Stomach (tissue), 9 donors: ENCODE measurements around the gene BBS12. TPM values are rescaled to one million over a fixed set of nuclear protein-coding genes. Genes with fewer than 3 reads are reported as not detected.

Experiments used
- DNase-seq, 2 donors: peaks; one replicate each; pipeline versions ENCODE4 v3.0.0 to v3.0.0-alpha.2; 2013 to 2019
- H3K27ac ChIP-seq, 5 donors: fragments of 200-600 bp in 4 of 5; sonication (generic) in 4 of 5; one replicate each; pipeline ENCODE4 v1.5.1; 2013 to 2019; ENCODE audit warnings: mild to moderate bottlenecking in 1 of 5, moderate library complexity in 1 of 5
- H3K27me3 ChIP-seq, 3 donors: fragments of 200-600 bp; sonication (generic); one replicate each; pipeline ENCODE4 v1.5.1; 2017 to 2019; ENCODE audit warnings: mixed run types in 1 of 3
- H3K36me3 ChIP-seq, 4 donors: fragments of 200-600 bp; sonication (generic); 1 replicate in 3 of 4; 2 replicates in 1 of 4; pipeline ENCODE4 v1.5.1; 2016 to 2019
- H3K4me1 ChIP-seq, 4 donors: fragments of 200-600 bp; sonication (generic); one replicate each; pipeline ENCODE4 v1.5.1; 2016 to 2019
- H3K4me3 ChIP-seq, 4 donors: fragments of 200-600 bp; sonication (generic) in 3 of 4; one replicate each; pipeline ENCODE4 v1.5.1; 2016 to 2019; ENCODE audit warnings: mild to moderate bottlenecking in 1 of 4
- H3K9me3 ChIP-seq, 4 donors: fragments of 200-600 bp; sonication (generic); one replicate each; pipeline ENCODE4 v1.5.1; 2016 to 2019
- EP300 ChIP-seq: sonication (generic); formaldehyde crosslinking; IDR thresholded peaks from one replicate; pipeline ENCODE4 v1.6.1; 2017; ENCODE audit warnings: antibody characterized with exemption
- POLR2A ChIP-seq, 4 donors: fragments of 450-650 bp; IDR thresholded peaks; one replicate each; pipeline ENCODE4 v1.6.1; 2016; ENCODE audit warnings: antibody characterized with exemption in 4 of 4, control low read depth in 2 of 4, mild to moderate bottlenecking in 1 of 4, moderate library complexity in 1 of 4
- POLR2AphosphoS5 ChIP-seq, 3 donors: sonication (generic); formaldehyde crosslinking; IDR thresholded peaks; one replicate each; pipeline ENCODE4 v1.6.1; 2016; ENCODE audit warnings: antibody characterized with exemption in 3 of 3
- WGBS, 5 donors: extraction: QIAGEN DNeasy Blood & Tissue Kit in 3 of 5; methylation state at CpG; one replicate each; pipeline versions ENCODE4 v1.1.5 to v1.1.7; 2013 to 2018; 5-methylcytosine and 5-hydroxymethylcytosine counted together
- intact Hi-C: fragments of 100-400 bp; cut with DNase I; formaldehyde crosslinking; loops from one replicate; pipeline ENCODE4 v1.15.1; 2023; ENCODE audit warnings: low total_unique reads
- polyA plus RNA-seq, 3 donors: library from polyadenylated mRNA; stranded (reverse); fragments of 200-250 nt; gene quantifications; one replicate each; pipeline ENCODE4 v1.2.3, GENCODE V29; 2013
- total RNA-seq, 5 donors: library from RNA; depleted of rRNA; stranded (reverse); fragments of >200 nt; gene quantifications; one replicate each; pipeline versions ENCODE4 v1.1.0 to v1.2.3, GENCODE V29; 2014 to 2016
- TF ChIP-seq, protein P1 (sequence below), 7 experiments: fragments of 450-650 bp in 4 of 7; fragments of 200-600 bp in 3 of 7; sonication (generic) in 3 of 7; IDR thresholded peaks; one replicate each; pipeline ENCODE4 v1.5.1; 2016 to 2019; ENCODE audit warnings: antibody characterized with exemption in 7 of 7, control low read depth in 2 of 7, mild to moderate bottlenecking in 1 of 7
- donor health status: healthy with polysubstance abuse.
- donor health status: Bipolar disorder and iron deficiency.
- donor health status: healthy.

BBS12 gene
- total and polyA plus RNA-seq, 8 donors, result 0.87 to 4.5 (median 1.3) TPM

DNA sequence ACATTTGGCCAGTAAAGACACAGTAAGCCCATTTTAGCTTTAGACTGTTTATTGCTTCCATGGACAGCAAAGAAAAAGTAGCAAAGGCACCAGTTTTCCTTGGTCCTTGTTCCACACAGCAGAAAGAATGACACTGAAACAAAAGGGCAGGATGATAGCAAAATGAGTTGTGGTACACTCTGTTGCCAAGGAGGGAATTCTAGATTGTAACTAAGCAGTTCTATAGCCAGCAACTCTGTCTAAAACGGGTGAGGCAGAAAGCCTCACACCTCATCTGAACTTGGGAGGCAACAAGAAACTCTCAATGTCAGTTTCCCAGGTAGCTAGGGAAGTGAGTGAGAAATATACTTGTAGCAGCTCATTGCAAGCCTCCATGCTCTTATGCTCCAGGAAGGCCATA lies 39.2 kb downstream of the BBS12 start:
- WGBS, 5 donors, result 29 to 64% (median 50%) methylated on average over 1 of the region's 1 CpG
- H3K9me3 ChIP-seq, result no peaks in the 10 kb centered on the region
- H3K4me3 ChIP-seq, result no peak overlapping the region
- no peaks in the 10 kb centered on the region for H3K36me3 ChIP-seq
- no peak for TF ChIP-seq EP300
- no peak for TF ChIP-seq POLR2A (IDR thresholded peaks at IDR 0.05)
- TF ChIP-seq, protein P1, sequence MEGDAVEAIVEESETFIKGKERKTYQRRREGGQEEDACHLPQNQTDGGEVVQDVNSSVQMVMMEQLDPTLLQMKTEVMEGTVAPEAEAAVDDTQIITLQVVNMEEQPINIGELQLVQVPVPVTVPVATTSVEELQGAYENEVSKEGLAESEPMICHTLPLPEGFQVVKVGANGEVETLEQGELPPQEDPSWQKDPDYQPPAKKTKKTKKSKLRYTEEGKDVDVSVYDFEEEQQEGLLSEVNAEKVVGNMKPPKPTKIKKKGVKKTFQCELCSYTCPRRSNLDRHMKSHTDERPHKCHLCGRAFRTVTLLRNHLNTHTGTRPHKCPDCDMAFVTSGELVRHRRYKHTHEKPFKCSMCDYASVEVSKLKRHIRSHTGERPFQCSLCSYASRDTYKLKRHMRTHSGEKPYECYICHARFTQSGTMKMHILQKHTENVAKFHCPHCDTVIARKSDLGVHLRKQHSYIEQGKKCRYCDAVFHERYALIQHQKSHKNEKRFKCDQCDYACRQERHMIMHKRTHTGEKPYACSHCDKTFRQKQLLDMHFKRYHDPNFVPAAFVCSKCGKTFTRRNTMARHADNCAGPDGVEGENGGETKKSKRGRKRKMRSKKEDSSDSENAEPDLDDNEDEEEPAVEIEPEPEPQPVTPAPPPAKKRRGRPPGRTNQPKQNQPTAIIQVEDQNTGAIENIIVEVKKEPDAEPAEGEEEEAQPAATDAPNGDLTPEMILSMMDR (IDR thresholded peaks at IDR 0.05), result no peak
- no peak for TF ChIP-seq POLR2AphosphoS5 (IDR thresholded peaks at IDR 0.05)
- no peak overlapping the region for H3K27ac ChIP-seq
- H3K4me1 ChIP-seq, result no peaks in the 10 kb centered on the region
- intact Hi-C loops, result no loop called here
- no peaks in the 10 kb centered on the region for H3K27me3 ChIP-seq
- no peak for DNase-seq

DNA sequence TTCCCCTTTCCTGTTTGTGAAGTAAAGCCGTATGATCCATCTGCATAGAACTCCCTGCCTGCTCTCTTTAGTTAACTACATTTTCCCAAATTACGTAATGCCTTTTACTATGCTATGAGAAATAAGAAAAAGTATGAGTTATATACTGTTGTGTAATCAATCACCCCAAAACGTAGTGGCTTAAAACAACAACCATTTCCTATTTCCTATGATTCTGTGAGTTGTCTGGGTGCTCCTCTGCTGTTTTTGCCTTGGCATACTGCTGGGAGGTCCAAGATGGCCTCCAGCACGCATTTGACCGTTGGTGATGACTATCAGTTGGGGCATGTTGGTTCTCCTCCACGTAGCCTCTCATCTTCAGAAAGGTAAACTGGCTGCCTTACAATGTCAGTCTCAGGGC lies 39.8 kb downstream of the BBS12 start:
- intact Hi-C loops, result no loop called here
- H3K27ac ChIP-seq, result no peak overlapping the region
- H3K4me1 ChIP-seq, result no peaks in the 10 kb centered on the region
- TF ChIP-seq POLR2AphosphoS5 (IDR thresholded peaks at IDR 0.05) (no peak), EP300 (no peak), POLR2A (IDR thresholded peaks at IDR 0.05) (no peak)
- TF ChIP-seq, protein P1 (IDR thresholded peaks at IDR 0.05), result no peak
- no peak for DNase-seq
- H3K4me3 ChIP-seq, result no peak overlapping the region
- WGBS, 5 donors, result 68 to 79% (median 72%) methylated on average over 6 of the region's 6 CpGs
- no peaks in the 10 kb centered on the region for H3K36me3 ChIP-seq
- no peaks in the 10 kb centered on the region for H3K9me3 ChIP-seq
- no peaks in the 10 kb centered on the region for H3K27me3 ChIP-seq

DNA sequence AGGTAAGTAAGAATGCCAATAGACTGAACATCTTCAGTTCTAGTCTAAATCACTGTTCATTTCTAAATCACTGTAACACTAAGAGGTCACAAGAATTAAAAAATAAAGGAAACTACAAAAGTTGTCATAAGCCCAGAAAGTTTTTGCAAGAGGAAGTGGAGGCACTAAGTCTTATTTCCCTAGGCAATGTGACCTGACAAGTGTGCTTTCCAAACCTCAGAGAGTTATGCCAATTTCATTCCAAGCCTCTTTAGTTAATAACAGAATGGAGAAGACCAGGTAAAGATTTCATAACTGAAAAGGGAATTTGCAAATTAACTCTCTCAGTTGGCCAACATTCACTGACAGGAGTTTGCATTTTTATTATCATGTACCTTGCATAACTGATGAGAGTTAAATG lies 40.5 kb downstream of the BBS12 start:
- Histone ChIP-seq H3K9me3 (no peaks in the 10 kb centered on the region), H3K36me3 (no peaks in the 10 kb centered on the region), H3K27ac (no peak overlapping the region), H3K4me1 (no peaks in the 10 kb centered on the region), H3K4me3 (no peak overlapping the region), H3K27me3 (no peaks in the 10 kb centered on the region)
- TF ChIP-seq, protein P1 (IDR thresholded peaks at IDR 0.05), result no peak
- no peak for TF ChIP-seq EP300
- TF ChIP-seq POLR2AphosphoS5 (IDR thresholded peaks at IDR 0.05), result no peak
- no peak for TF ChIP-seq POLR2A (IDR thresholded peaks at IDR 0.05)
- intact Hi-C loops, result no loop called here
- DNase-seq, result no peak

DNA sequence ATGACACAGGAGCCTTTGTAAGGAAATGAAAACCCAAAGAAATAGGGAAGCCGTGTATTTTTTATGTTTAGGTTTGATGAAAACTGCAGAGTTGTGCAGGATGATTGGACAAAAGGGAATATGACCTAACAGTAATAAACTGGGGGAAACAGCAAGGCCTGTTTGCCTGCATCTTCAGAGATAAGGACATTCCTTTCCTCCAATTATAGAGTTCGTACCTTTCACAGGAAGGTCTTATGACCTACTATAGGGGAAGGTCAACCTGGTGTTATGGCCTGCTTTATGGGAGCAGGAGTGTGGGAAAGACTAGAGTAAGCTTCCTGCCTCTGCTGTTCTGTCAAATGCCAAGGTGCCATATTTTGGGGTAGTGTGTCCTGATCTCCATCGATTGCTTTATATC lies 42.5 kb downstream of the BBS12 start:
- Histone ChIP-seq H3K27ac (no peak overlapping the region), H3K4me3 (no peak overlapping the region), H3K36me3 (no peaks in the 10 kb centered on the region), H3K9me3 (no peaks in the 10 kb centered on the region), H3K4me1 (no peaks in the 10 kb centered on the region), H3K27me3 (no peaks in the 10 kb centered on the region)
- intact Hi-C loops, result no loop called here
- WGBS, 5 donors, result 87 to 92% (median 90%) methylated on average over 3 of the region's 3 CpGs
- DNase-seq, result no peak
- TF ChIP-seq EP300, result no peak
- TF ChIP-seq POLR2AphosphoS5 (IDR thresholded peaks at IDR 0.05), result no peak
- TF ChIP-seq POLR2A (IDR thresholded peaks at IDR 0.05), result no peak
- TF ChIP-seq, protein P1 (IDR thresholded peaks at IDR 0.05), result no peak
